Heart left ventricle (tissue), 13 donors: Measurements from ENCODE around the gene ZIM2.

Experiments used
- POLR2A ChIP-seq, 2 donors: fragments of 450-650 bp; IDR thresholded peaks; one replicate each; pipeline ENCODE4 v1.6.1; 2017; ENCODE audit warnings: antibody characterized with exemption in 2 of 2, mild to moderate bottlenecking in 2 of 2, moderate library complexity in 2 of 2
- TF ChIP-seq, protein P1 (sequence below), 12 donors: fragments of 200-600 bp; sonication (generic) in 4 of 12; IDR thresholded peaks; one replicate each; pipeline versions ENCODE4 v1.5.0 to v1.8.0; 2018 to 2022; ENCODE audit warnings: antibody characterized with exemption in 12 of 12, mild to moderate bottlenecking in 5 of 12
- donor health status: ischemic (EF 13 %, LVEDD 7.1; RV severe dilation, severe dysfunction).
- donor health status: DM: no; HTN: yes; CAD: no.
- donor health status: DM: no; HTN: no; CAD: no.
- donor health status: ischemic (EF 25% LVEDD 6.9; RV normal size, moderate dysfunction).
- donor health status: ischemic (EF 25% LVEDD 5.7; RV mildly dilated, moderate dysfunction).
- donor health status: ischemic (EF 35%, LVEDD 5.7; RV mildly dilated, moderate dysfunction).
- donor health status: nonischemic (EF 11% LVEDD 7.7; RV severe dilation, severe dysfunction).
- donor health status: DM: yes; HTN: yes; CAD: no.
- donor health status: PGD.
- donor health status: ischemic (EF 29% LVEDD 5.4; RV normal size, mild dysfunction).
- donor health status: nonischemic (EF 23%, LVEDD 6.1; RV moderate dilation, normal function).

DNA sequence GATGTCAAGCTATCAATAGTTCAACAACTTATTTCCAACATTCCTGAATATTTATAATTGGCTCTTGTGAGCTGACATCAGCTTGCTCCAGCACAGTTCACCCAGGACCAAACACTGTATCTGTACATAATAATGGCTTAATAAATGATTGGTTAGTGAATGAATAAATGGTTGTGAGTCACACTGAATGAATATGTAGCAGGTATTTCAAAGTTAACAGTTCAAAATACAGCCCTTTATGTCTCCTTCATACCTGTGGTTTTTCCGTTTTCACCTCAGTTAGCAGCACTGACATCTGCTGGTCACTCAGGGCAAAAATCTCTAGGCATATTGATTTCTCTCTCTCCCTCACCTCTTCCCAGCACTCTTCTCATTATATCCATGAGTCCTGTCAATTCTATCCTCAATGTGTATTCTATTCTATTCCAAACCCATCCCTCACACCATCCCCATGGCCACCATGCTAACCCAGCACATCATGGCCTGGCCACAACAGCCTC is 76.3 kb downstream of the ZIM2 start:
- TF ChIP-seq, protein P1, sequence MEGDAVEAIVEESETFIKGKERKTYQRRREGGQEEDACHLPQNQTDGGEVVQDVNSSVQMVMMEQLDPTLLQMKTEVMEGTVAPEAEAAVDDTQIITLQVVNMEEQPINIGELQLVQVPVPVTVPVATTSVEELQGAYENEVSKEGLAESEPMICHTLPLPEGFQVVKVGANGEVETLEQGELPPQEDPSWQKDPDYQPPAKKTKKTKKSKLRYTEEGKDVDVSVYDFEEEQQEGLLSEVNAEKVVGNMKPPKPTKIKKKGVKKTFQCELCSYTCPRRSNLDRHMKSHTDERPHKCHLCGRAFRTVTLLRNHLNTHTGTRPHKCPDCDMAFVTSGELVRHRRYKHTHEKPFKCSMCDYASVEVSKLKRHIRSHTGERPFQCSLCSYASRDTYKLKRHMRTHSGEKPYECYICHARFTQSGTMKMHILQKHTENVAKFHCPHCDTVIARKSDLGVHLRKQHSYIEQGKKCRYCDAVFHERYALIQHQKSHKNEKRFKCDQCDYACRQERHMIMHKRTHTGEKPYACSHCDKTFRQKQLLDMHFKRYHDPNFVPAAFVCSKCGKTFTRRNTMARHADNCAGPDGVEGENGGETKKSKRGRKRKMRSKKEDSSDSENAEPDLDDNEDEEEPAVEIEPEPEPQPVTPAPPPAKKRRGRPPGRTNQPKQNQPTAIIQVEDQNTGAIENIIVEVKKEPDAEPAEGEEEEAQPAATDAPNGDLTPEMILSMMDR (IDR thresholded peaks at IDR 0.05), result no peak
- no peak for TF ChIP-seq POLR2A (IDR thresholded peaks at IDR 0.05)
